ENCODE measurements around the gene TTLL10.

Gene TTLL10

DNA sequence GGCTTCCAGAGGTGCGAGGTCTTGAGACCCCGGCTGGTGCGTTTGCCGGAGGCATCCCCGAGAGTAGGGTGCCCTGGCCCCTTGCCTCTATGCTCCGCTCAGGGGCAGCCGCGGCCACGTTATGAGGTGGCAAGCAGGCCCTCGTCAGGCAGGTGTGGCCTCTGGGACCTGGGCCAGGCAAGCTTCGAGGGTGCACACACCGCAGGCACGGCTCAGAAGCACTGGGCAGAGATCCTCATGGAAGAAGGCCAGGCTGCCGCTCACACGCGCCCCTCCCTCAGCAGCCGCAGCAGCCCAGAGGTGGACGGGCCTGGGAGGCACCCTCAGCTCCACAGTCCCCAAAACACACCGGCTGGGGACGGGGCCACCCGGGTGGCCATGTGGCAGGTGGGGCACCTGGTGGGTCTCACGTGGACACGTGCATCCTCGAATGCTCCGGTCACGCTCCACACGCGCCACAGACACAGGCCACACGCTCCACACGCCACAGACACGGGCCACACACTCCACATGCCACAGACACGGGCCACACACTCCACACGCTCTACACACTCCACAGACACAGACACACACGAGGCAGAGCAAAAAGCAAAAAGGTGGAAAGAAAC lies 51.7 kb downstream of the TTLL10 start:
- no peak for FAIRE-seq

GRCh38 chr1:1225913-1226312 lies 52.2 kb downstream of the TTLL10 start:
- no peak for FAIRE-seq

DNA sequence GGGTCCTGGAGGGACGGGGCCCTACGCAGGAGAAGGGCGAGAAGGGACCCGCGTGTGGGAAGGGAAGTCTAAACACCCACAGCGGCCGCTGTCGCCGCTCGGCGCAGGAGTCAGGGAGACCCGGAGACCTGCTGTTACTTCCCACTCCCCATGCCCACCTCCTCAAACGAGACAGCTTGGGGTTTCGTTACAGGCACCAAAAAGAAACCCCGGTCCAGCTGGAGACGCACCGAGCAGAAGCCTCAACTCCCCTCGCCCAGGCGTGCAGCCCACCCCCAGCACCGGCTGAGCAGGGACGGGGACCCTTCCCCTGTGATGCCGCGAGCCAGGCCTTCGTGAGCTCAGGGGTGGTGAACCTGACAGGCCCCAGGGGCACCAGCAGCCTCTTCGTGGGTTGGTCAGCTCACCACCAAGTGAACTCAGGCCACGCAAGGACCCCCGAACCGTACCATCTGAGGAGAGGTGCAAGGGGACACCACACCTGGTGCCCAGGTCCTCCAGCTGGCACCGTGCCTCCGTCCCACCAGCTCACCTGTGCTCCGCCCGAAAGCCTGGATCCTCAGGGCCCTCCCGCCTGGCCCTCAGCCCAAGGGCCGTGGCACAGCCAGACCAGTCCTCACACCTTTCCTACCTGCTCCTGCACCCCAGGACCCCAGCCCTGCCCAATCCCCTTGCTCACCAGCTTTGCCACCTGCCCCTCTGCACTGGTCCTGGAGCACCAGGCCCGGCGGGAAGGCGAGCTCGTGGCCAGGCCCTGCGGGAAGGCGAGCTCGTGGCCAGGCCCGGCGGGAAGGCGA lies 53.1 kb downstream of the TTLL10 start:
- no peak for FAIRE-seq

DNA sequence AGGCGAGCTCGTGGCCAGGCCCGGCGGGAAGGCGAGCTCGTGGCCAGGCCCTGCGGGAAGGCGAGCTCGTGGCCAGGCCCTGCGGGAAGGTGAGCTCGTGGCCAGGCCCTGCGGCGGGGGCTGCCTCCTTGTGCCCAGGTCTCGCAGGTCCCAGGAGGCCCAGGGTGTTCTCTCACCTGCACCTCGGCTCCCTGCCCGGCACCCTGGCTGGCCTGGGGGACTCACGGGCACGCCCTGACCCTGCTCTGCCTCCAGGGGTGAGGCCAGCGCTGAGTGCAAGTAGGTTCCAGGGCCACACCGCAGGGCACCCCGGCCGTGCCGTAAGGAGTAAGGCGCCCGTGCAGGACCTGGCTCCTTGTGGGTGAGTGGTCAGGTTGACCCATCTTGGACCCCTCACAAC lies 53.7 kb downstream of the TTLL10 start:
- no peak for FAIRE-seq

- FAIRE-seq: no peak
These were observed 54.5 kb downstream of the TTLL10 start for GRCh38 chr1:1228187-1228586.

GRCh38 chr1:1228596-1229321 lies 55.1 kb downstream of the TTLL10 start:
- no peak for FAIRE-seq

- no peak for FAIRE-seq
These were observed 56.1 kb downstream of the TTLL10 start for GRCh38 chr1:1229770-1230169.

DNA sequence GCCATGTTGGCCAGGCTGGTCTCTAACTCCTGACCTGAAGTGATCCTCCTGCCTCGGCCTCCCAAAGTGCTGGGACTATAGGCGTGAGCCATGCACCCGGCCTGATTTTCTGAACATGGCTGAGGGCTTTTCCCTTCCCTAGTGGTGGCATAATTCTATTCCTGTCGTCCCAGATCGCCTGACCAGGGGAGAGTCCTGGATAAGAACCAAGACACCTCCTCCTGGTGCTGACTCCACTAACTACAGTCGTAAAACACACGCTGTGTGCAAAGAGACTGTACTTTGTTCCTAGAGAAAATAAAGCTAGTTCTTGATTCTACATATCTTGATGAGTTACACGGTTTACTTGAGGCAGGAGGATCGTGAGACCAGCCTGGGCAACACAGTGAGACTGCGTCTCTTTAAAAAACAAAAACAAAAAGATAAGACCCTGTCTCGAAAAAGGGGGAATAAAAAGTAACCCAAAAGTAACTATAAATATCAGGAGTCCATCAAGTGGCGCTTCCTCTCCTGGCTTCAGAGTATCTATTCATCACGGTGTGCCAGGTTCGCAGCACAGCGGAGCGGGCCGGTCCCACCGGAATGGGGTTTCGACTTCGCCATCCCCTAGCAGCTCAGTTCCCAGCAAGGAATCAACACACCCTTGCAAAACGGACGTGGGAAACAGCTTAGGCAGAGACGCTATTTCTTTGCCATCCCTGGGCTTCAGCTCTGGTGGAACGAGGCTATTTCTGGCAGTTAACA lies 57.1 kb downstream of the TTLL10 start:
- FAIRE-seq: no peak

- FAIRE-seq: no peak
These were observed 57.9 kb downstream of the TTLL10 start, which contains the start of gene SDF4 for GRCh38 chr1:1231400-1232207. Gene SDF4 (minus strand): TSS chr1:1232001. CDS start chr1:1228772, 3,229 bp downstream.

DNA sequence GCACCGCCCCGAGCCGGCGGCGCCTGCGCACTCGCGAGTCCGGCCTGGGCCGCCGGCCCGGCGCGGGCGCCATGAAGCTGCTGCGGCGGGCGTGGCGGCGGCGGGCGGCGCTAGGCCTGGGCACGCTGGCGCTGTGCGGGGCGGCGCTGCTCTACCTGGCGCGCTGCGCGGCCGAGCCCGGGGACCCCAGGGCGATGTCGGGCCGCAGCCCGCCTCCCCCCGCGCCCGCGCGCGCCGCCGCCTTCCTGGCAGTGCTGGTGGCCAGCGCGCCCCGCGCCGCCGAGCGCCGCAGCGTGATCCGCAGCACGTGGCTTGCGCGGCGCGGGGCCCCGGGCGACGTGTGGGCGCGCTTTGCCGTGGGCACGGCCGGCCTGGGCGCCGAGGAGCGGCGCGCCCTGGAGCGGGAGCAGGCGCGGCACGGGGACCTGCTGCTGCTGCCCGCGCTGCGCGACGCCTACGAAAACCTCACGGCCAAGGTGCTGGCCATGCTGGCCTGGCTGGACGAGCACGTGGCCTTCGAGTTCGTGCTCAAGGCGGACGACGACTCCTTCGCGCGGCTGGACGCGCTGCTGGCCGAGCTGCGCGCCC lies 58.6 kb downstream of the TTLL10 start, which contains the start of gene B3GALT6:
B3GALT6 (plus strand) TSS at position 30 of the 588 bp plus-strand sequence; CDS start at position 72, 42 bp downstream.
- no peak for FAIRE-seq

- no peak for FAIRE-seq
These were observed 59.3 kb downstream of the TTLL10 start for GRCh38 chr1:1232796-1233566.

- no peak for FAIRE-seq
These were observed 59.9 kb downstream of the TTLL10 start for GRCh38 chr1:1233567-1233892.

DNA sequence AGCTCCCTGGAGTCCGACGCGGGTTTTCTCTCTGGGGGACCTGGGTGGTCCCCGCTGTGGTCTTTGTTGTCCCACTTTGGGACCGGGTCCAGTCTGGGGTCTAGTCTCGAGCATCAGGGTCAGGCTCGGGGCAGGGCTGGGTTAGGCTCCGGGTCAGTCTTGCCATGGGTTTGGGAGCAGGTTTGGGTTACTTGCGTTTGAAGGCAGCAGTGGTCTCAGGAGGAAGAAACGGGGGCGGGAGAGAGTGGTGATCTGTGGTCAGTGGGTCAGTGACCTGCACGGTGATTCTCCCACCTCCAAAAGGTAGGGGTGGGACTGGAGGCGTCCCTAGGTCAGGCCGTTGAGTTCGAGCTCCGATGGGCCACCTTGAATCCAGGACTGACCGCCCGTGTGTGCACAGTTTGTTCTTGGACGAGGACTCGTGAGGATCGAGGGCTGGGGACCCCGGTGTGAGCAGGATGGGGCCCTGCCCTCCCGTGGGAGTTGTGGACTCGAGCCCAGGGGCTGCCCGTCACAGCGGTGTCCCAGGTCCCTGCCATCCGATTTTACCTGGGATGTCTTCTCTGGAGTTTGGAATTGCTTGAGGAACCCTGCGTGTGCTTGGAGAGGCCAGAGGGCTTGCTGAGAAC lies 60.6 kb downstream of the TTLL10 start:
- FAIRE-seq: no peak

DNA sequence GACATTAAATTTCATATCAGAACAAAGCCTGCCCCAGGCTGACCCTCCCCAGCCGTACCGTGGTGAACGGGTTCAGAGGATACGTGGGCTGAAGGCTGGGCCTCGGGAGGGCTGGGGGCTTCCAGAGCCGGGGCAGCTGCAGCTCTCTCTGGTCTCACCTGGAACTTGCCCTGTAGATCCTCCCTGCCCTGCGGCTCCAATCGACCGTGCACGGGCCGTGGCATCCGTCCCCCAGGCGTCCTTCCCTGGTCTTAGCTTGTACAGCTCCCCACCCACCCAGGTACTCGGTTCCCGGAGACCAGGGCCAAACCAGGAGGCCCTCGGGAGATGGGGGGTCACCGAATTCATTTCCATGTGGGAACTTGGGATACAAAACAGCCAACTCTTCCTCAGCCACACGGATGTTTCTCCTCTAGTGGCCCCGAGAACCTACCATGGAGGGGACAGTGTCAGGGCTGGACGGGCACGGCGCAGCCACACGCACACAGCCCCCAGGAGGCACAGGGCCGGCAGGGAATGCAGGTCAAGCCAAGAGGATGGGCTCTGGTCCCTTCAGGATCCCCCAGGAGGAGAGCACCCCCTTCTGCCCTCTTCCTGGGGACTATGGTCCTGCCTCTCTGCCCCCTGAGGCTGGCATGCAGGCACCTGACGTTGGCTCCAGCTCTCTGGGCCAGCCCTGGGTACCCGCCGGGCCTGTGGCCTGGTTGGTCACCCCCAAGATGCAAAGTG lies 61.5 kb downstream of the TTLL10 start:
- FAIRE-seq: no peak

- no peak for FAIRE-seq
These were observed 62.6 kb downstream of the TTLL10 start for GRCh38 chr1:1236176-1236763.

DNA sequence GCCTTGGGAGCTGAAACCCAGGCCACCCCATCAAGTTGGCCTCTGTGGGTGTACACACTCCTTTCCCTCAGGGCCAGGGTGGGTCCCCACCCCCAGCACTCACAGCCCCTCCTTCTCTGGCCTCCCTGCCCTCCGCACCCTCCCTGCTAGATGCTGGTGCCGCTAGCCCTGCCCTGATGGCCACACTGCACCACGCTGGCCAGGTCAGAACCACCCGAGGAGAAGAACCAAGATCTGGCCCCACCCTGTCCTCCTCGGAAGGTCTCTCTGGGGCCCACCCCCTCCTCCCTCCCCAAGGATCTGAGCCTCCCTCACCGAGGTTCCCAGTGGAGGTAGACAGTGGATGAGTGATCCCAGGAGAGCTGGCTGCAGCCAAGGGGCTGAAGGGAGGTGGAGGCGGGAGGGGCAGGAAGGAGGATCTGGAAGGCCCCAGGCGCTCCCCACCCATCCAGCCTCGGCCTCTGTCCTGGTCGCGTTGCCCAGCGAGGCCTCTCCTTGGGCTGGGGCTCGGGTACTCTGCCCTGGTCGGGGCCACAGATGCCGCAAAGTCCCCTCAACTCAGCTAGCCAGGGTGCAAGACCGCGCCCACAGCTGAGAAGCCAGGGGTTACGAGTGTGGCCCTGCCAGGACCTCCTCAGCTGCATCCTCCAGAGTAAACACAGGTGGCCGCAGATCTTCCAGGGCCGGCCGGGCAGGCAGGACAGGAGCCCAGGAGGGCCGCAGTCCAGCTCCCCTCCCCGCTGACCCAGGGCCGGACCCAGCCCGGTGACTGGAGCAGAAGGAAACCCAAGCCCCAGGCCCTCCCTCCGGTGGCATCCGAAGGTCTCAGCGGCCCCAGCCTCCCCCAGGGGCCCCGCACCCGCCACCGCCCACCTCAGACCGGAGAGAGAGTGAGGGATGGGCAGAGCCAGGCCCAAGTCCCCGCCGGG lies 63.5 kb downstream of the TTLL10 start:
- no peak for FAIRE-seq

DNA sequence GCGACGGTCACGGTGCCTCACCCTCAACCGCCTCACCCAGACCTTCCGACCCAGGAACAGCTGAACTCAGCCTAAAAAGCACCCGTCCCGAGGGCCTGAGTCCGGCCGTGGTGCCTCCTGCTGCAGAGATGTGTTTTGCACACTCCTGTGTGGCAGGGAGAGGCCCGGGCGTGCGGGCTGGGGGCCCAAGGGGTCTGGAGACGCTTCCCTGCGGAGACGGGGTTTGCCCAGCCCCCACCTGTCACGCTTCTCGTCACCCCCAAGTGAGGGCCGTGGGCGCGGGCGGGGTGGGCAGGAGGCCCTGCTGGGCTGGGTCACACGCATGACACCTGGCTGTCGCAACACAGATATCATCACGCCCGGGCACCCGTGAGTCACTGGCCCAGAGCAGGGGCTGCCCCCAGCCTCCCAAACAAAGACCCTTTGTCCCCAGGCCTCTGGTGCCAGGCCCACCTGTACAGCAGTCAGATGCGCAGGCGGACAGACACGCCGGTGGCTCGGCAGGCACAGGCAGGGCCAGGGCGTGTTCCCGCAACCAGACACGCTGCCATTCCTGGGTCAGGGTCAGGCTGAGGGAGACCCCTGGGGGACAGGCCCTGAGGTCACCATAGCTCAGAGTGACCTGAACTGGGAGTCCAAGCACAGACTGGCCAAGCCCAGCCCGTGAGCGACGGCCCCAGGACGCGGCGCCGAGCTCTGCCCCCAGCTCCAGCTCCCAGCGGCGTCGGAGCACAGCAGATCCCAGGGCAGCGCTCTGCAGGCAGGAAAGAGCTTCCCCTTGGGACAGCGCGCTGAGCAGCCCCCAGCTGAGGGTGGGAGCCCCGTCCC lies 64.4 kb downstream of the TTLL10 start:
- no peak for FAIRE-seq
